ENCODE data around the gene NCBP3. TPM values are rescaled to one million over a fixed set of nuclear protein-coding genes. Genes with fewer than 3 reads are reported as not detected.

NCBP3 gene
- total and polyA plus RNA-seq, 2 donors (not counting 3 experiments of a cell fraction or from before 2014, with no cell fraction given), result 18.2 to 51.1 TPM

DNA sequence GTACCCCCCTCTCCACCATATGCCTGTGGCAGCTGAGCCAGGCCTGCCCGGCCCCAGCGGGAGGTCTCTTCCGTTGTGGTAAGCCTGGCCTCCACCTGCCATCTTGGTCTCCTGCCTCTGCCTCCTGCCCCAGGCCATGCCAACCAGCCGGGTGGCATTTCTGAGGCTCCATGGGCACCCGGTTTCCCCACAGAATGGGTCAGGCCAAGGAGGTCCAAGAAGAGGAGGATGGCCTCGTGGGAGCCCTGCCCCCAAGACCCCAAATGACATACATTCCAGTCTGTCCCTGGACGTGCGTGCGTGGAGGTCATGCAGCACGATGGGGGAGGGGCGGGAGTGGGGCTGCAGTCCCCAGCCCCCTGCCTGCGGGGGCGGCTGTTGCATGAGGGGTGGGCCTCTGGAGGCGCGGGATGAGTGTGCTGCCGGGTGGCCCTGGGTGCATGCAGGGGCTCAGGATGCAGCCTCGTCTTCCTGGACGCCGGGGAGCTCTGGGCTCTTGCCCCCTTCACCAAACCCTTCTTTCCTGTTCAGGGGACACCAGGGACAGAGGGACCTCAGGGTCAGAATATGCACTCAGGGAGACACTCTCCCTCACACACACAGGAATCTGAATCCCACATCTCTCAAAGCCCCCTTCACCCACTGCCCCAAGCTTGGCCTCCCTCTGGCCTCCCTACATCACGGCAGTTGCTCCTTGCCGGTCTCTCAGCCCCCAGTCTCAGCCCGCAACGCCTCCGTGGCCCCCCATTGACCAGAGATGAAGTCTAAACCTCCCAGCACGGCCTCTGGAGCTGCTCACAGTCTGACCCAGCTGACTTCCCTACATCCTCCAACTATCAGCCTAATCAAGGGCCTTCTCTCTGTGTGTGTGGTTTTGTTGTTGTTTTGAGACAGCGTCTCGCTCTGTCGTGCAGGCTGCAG lies 16.0 kb upstream of the NCBP3 start:
- Histone ChIP-seq H3K4me2 (ENCODE audit: insufficient read depth, low read length) (no peak overlapping the region), H3K9ac (replicated peaks; ENCODE audit: extremely low read depth, insufficient read depth, low read length) (no peak overlapping the region), H4K20me1 (replicated peaks; ENCODE audit: control insufficient read depth, extremely low read depth, insufficient read depth, low read length) (no peaks in the 10 kb centered on the region), H2AFZ (ENCODE audit: low read depth, low read length) (no peak overlapping the region), H3K4me1 (ENCODE audit: control insufficient read depth, extremely low read depth, insufficient read depth, low read length) (no peaks in the 10 kb centered on the region), H3K36me3 (ENCODE audit: control insufficient read depth in 2 of 2, extremely low read depth in 1 of 2, insufficient read depth in 2 of 2, low read length in 2 of 2) (peaks cover 0 to 5% of the 10 kb centered on the region in 2 experiments), H3K9me3 (replicated peaks; ENCODE audit: control insufficient read depth, insufficient read depth, low read length) (no peaks in the 10 kb centered on the region), H3K79me2 (ENCODE audit: control insufficient read depth, insufficient read depth, low read length) (no peaks in the 10 kb centered on the region), H3K27ac (ENCODE audit: insufficient read depth, low read depth, low read length) (no peak overlapping the region), H3K27me3 (ENCODE audit: control insufficient read depth in 2 of 2, insufficient read depth in 2 of 2, low read length in 2 of 2) (no peaks in the 10 kb centered on the region), H3K4me3 (replicated peaks in 1 of 3; ENCODE audit: insufficient read depth in 1 of 3, low read depth in 1 of 3, low read length in 3 of 3) (no peak overlapping the region), H3K9me1 (replicated peaks; ENCODE audit: control insufficient read depth, extremely low read depth, insufficient read depth, low read length) (no peaks in the 10 kb centered on the region)
- FAIRE-seq (no peak), DNase-seq (ENCODE audit: low read depth, low spot score) (no peak)
- intact Hi-C loops (cut with micrococcal nuclease), result no loop called here
- BruUV-seq (replicated peaks), result no TSS peak
- POLR2A ChIA-PET, result no interaction called here
- TF ChIP-seq GATA2 (IDR thresholded peaks at IDR 0.05; ENCODE audit: insufficient read depth, insufficient read length, low read depth, low read length), result no peak
- TF ChIP-seq MAX (IDR thresholded peaks at IDR 0.05; ENCODE audit: insufficient read depth, insufficient read length), result no peak
- TF ChIP-seq MYC (IDR thresholded peaks at IDR 0.05; ENCODE audit: low read depth, low read length), result no peak
- TF ChIP-seq POLR2A (IDR thresholded peaks at IDR 0.05; ENCODE audit: low read depth, low read length), result no peak
- TF ChIP-seq POLR2AphosphoS5 (IDR thresholded peaks at IDR 0.05; ENCODE audit: insufficient read depth, low read depth, low read length), result no peak
- TF ChIP-seq EZH2 (IDR thresholded peaks at IDR 0.05; ENCODE audit: borderline replicate concordance, low read depth, low read length, severe bottlenecking), result no peak
- no peak for TF ChIP-seq FOS (IDR thresholded peaks at IDR 0.05; ENCODE audit: borderline replicate concordance, insufficient read depth, low read length)
- TF ChIP-seq JUN (IDR thresholded peaks at IDR 0.05; ENCODE audit: borderline replicate concordance, insufficient read depth, insufficient read length, low read depth), result no peak
- TF ChIP-seq CTCF (IDR thresholded peaks at IDR 0.05; ENCODE audit: extremely low read depth in 1 of 2, insufficient read depth in 1 of 2, low read depth in 1 of 2, low read length in 2 of 2), result no peak
- dilution Hi-C loops (cut with MboI; ENCODE audit: extremely low pct_ligation_motif_present, low sequenced_read_pairs), result no loop called here
- CTCF ChIA-PET, result interaction anchor here (0.7 to 1.5 kb wide), 5 partner anchors 9 to 52 kb away, joined by 3 to 4 read pairs (median 3); no protein-coding TSS in a partner anchor

Measured in endothelial cell of umbilical vein (primary cell).